Skin of body (tissue), 2 donors: ENCODE data around the gene MAP2K5. TPM values are rescaled to one million over a fixed set of nuclear protein-coding genes. Genes with fewer than 3 reads are reported as not detected.
"Not testable (repeated sequence)": the region's sequence is repeated elsewhere in the genome, so short reads cannot be mapped to it uniquely, and the experiment has no call there.

Source experiments
- DNase-seq: peaks from one replicate; lab custom pipeline; 2025; lab: John Stamatoyannopoulos, UW
- total RNA-seq: library from RNA; depleted of rRNA; stranded (reverse); fragments of >200 nt; gene quantifications from one replicate; pipeline ENCODE4 v1.2.3, GENCODE V29; 2014

The MAP2K5 gene
- total RNA-seq, 1 donor from 2014 or later: 12.2 TPM

DNA sequence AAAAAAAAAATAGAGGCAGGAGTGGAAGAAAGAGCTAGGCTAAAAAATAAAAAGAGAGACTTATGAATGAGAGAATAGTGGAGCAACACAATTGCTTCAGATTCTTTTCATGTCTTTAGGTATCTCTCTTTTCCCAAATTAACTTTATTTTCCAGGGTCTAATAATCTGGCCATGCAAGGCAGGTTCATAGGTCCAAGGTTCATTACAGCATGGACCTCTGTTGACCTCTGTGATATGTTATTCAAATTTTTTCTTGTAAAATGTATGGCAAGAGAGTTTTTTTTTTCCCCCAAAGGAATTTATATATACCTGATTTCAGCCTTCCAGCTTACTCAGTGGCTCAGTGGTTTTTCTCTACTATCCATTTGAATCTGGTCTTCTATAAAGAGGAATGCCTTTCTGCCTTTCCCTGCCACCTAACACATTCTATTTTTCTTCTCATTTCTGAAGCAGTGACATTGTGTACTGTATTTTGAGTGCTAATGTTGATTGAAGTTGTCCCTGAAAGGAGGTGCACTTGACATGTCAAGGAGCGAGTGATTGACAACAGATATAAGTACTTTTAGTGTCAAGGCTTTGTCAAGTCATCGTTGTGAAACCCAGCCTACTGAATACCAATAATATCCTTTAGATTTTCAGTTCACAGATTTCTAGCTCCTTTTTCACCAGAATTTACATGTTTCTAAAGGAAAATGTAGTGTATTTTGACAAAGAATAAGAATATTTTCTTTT is 118.5 kb downstream of the MAP2K5 start:
- no peak for DNase-seq

DNA sequence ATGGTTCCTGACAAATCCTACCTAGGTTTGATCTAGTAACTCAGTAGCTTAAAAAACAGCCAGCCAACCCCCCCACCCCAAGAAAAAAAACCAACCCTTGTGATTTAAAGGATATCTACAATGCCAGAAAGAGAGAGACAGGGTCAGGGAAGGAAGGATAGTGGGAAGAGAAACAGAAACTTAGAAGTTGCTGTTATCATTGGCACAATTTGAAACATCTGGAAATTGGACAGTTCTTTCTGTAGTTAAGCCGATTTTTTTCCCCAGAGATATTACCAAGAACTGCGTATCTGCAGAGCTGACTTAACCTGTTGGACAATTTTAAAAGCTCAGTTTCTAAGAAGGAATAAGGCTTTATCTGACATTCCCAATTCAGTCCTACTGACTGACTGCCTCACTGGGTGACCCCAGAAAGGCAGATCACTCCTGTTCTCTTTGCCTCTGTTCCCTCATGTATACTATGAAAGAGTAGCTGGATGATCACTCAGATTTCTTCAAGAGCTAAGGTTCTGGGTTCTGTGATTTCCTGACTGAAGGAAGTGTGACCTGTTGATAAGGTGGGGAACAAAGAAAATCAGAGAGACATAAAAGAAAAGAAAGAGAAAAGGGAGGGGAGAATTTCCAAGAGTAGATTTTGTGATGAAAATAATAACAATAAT is 128.3 kb downstream of the MAP2K5 start:
- DNase-seq: no peak

DNA sequence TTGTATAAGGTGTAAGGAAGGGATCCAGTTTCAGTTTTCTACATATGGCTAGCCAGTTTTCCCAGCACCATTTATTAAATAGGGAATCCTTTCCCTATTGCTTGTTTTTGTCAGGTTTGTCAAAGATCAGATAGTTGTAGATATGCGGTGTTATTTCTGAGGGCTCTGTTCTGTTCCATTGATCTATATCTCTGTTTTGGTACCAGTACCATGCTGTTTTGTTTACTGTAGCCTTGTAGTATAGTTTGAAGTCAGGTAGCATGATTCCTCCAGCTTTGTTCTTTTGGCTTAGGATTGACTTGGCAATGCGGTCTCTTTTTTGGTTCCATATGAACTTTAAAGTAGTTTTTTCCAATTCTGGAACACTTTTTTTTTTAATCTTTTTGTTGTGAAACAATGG is 130.3 kb downstream of the MAP2K5 start:
- DNase-seq: not testable (repeated sequence)

DNA sequence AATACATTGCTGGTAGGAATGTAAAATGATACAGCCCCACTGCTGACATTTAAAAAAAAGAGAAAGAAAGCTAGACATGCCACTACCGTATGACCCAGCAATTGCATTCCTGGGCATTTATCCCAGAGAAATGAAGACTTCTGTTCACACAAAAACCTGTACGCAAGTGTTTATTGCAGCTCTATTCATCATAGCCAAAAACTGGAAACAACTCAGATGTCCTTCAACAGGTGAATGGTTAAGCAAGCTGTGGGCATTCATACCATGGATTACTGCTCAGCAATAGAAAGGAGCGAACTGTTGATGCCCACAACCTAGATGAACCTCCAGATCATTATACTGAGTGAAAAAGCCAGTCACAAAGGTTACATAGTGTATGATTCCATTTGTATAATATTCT is 132.5 kb downstream of the MAP2K5 start:
- no peak for DNase-seq

DNA sequence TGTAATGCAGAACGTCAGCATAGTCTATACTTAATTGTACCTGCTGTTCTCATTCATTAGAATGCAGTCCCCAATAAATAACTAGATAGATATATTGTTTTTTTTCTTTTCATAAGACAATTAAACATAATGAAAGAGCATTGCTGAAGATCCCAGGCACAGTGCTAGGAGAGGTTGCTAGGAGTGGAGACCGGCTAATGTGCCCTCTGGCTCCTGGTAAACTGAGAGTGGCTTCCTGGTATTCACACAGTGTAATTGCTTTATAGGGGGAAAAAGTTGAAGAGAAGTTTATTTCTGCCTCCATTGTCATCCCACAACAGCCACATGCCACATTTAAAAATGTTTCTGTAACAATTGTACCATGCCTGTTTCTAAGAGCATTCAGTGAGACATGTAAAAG is 135.6 kb downstream of the MAP2K5 start:
- DNase-seq: no peak

DNA sequence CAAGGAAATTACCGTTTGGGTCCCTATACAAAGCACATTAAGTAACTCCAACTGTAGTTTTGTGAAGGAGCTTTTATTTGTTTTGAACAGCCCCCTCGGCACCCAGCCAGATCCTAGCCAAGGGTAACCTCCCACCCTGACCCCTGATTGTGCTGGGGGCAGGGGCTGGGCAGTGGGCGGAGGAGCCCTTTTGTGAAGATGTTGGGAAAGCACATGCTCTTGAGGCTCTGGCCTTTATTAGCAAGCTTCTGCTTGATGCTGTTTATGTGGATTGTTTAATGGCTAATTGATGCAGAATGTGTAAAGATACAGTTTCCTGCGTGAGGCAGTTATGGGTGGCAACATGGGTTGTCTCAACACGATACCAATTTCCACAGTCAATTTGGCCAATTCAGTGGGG is 136.5 kb downstream of the MAP2K5 start:
- no peak for DNase-seq

DNA sequence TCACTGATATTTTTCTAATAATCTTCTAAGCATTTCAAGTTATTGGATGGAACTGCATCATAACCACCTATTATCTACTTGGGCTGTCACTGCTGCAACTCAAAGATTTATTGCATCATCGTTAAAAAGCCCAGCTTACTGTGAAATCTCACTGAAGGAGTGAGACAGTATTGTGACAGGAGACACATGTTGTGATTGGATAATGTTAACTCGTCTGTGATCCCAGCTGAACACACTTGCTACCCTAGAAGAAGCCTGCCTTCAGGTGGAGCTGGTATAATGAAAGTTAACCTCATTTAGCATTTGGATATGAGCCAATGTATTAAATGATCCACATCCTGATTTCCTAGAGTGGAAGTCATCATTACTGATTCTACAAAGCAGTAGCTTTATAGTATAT is 138.1 kb downstream of the MAP2K5 start:
- DNase-seq: no peak

DNA sequence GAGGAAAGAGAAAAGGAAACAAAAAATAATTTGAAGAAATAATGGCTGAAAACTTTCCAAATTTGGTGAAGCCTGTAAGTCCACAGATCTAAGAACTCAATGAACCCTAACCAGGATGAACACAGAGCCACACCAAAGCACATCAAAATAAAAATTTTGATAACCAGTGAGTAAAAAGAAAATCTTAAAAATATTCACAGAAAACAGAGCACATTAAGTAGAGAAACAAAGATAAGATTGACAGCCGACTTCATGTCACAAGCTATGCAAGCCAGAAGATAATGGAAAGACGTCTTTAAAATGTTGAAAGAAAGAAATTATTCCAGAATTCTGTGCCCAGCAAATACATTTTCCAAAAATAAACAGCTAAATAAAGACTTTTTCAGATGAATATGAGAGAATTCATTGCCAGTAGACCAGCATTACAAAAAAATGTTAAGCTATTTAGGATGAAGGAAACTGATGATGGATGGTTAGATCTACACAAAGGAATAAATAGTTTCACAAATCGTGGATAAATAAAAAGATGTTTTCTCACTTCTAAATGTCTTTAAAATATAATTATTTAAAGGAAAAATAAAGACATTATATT is 142.6 kb downstream of the MAP2K5 start:
- DNase-seq: no peak

DNA sequence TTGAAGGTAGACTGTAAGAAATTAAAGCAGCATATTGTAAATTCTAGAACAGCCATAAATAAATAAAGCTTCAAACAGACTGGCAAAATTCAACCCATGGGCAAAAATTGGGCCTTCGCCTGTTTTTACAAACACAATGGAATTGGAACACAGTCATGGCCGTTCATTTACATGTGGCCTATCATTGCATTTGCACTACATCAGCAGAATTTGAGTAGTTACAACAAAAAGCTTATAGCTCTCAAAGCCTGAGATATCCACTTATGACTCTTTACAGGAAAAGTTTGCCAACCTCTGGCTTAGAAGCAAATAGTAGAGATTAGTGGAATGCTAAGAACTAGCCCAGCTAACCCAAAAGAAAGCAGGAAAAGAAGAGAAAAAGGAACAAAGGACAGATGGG is 143.2 kb downstream of the MAP2K5 start:
- DNase-seq: no peak

DNA sequence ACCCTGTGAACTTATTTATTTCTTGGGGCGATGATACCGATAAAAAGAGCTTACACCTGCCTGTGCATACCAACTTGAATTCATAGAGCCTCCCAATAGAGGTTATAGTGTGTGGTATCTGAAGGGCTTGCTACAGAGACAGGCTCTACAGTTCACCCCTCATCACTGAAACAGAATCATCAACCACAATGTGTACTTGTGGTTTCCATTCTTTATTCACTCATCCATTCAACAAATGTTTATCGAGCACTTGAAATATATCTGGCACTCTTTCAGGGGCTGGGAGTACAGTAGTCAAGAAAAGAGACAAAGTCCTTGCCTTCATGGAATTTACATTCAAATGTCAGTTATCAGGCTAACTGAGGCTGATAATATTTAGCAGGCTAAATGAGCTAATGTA is 148.4 kb downstream of the MAP2K5 start:
- no peak for DNase-seq

DNA sequence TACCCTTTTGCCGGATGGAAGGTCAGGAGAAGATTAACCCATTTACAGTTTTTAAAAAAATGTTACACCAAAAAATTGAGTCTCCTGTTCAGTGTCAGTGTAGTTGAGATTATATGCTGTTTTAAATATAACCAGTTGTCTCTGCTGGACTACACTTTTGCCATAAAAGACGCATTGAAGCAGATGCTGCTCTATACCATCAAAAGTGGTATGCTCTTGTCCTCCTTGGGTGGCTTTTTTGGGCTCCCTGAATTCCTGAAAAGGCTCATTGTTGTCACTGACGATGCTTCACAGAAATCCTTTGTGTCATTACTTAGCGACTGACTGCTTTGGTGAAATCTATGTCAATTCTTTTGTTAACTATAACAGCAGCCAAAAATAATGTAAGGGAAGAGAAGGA is 148.9 kb downstream of the MAP2K5 start:
- no peak for DNase-seq

DNA sequence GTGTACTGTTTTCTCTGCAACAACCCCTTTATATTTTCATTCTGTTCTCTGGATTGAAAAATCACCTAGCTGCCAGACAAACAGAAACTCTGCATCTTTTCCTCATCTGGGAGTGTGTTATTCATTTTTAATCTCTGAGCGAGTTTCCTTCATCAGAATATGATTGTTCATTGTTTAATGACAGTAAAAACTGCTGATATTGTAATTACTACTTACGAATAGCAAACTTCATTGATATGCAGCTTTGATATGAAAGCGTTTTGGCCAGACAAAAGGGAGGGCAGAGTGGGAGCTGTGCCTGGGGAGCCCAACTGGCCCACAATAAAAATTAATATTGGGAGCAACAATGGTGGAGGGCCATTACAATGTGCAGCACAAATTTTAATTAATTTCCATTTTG is 150.1 kb downstream of the MAP2K5 start:
- no peak for DNase-seq

DNA sequence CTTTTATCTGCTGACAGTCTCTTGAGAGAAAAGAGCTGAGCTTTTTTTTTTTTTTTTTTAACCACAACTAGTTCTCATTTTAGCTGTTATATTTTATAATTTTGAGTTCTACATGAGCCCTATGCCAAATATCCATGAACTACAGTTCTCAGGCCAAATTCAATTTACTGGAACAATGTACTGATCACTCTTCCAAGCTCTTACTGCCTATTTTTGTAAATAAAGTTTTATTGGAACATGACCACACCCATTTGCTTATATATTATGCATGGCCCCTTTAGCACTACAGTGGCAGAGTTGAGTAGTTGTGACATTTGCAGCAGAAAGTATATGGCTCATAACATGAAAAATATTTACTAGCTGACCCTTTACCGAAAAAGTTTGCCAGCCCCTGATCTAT is 153.6 kb downstream of the MAP2K5 start:
- no peak for DNase-seq

DNA sequence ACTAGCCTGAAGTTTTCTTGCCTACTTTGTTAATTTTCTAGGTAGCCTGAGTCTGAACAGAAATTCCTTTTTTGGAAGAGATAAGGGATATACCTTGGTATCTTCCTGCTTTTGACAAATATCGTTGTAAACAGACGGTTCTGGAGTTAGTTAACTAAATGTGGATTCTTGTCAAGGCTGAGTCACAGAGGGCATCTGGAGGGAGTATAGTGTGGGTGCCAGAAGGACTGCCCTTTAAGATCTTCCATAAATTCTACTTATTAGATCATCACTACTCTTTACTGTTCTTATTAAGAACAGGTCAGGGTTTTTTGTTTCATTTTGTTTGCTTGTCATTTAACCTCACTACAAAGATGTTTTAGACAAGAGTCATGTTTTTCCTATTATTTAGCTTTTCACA is 157.5 kb downstream of the MAP2K5 start:
- DNase-seq: no peak

DNA sequence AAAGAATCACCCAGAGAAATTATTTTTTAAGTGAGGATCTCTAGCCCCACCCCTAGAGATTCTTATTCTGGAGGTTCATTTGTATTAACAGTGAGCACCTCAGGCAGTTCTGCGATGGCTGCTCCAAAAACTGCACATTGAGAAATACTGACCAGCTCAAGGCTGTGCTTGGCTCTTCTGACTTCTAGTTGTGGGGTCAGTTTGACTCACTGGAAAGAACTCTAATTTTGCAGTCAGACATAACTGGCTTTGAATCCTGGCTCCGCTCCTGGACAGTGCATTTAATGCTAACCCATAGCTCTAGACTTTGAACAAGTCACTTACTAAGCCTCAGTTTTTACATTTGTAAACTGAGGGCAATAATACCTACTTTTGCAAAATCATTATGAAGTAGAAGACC is 159.2 kb downstream of the MAP2K5 start:
- no peak for DNase-seq

DNA sequence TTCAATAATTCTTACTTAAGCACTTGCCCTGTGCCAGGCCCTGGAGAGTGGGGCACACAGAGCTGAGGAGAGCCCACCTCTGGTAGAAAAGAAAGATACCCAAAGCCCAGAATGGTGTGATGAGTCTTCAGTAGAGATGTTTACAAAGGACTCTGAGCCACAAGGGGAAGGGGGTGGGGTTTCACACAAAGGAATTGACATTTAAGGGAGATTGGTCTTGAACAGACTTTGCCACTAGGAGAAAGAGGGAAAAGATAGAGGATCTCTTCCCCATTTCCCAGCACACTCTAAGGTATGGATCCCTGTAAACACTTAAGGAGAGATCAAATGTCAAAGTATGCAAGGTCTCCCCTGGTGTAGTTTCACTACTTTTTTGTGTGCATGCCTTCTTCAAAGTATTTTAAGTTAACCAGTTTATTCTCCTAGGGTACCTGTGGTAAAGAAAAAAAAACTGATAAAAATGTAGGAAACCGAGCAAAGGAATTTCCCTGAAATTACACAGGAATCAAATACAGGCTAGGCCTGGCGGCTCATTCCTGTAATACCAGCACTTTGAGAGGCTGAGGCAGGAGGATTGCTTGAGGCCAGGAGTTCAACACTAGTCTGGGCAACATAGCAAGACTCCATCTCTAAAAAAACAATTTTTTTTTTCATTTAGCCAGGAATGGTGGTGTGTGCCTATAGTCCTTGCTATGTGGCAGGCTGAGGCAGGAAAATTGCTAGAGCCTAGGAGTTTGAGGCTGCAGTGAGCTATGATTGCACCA is 165.2 kb downstream of the MAP2K5 start:
- DNase-seq: no peak

DNA sequence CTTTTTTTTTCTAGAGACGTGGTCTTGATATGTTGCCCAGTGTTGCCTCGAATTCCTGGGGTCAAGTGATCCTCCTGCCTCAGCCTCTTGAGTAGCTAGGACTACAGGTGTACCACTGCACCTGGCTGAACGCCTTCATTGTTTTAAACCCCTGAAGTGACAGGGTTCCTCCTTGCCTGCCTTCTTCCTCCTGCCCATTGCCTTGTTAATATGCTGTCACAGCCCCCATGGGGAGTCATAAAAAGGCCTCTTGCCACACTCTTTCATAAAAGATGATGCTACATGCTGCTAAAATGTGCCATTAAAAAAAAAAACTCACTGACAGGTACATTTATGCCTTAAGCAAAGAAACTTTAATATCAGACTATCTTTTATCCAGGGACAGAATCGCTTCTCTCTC is 166.0 kb downstream of the MAP2K5 start:
- no peak for DNase-seq

DNA sequence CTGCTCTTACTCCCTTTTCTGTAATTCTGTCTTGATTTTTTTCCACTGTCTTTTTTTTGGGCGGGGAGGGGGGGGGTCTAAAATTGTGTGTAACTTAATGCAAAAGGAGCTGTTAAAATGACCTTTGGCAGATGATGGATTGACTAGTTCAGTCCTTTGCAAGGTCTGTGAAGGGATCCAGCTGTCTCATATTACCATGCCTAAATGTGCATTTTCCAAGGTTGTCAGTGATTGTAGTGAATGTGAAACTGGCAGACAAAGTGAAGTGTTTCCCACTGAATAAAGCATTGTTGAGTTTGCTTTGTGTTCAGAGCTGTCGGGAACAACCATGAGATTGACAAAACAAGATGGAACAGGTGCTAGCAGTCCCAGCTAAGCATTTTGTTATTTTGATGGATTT is 172.7 kb downstream of the MAP2K5 start:
- DNase-seq: no peak

DNA sequence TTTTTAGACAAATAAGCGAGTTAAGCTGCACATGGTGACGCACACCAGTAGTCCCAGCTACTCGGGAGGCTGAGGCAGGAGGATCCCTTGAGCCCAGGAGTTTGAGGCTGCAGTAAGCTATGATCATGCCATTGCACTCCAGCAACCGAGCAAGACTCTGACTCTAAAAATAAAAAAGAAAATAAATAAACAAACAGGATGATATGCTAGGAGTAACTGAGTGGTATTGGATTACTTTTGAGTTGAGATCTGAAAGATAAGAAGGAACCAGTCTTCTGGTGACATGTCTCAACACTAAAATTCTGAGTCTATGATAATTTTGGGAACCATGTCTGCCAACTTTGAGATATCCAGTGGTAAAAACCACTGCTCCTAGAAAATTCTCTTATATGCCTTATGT is 173.7 kb downstream of the MAP2K5 start:
- no peak for DNase-seq

DNA sequence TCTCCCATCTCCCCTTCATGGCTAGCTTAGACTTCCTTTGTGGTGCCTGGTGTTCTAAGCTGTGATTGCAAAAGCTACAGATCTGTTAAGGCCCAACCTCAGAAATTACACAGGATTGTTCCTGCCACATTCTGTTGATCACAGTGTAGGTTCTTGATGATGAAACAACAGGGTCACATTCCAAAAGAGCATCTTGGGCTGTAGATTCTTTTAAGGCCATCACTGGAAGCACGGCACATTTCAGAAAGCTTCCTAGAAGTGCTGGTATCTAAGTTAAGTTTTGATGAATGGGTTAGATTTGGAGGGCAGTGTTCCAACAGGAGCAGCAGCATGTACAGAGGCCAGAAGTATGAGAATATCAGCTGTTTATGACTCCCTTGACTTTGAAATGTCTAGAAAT is 175.3 kb downstream of the MAP2K5 start:
- no peak for DNase-seq

DNA sequence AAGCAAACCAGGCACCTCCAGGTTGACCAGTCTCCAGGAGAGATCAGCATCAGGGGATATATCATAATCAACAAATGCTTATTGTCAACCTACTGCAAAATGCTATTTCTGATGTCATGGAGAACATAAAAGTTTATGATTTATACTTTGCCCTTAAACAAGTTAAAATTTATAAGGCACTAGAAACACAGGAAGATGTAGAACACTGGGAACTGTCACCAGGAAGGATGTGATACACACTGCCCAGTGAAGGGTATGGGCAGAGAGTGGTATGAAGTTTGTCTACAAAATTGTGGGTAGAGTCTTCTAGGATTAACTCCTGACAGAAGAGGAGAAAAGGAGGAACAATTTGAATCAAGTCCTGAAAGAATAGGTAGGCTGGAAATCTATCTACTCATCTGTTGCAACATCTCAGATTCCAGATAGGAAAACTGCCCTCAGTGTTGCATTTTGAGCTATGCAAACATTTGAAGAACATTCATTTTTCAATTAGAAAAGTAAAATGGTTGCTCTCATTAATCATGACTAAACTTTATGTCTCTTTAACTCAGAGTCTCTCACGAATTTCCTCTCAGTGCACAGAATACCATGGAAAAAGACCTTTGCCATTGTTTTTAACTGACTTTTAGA is 176.9 kb downstream of the MAP2K5 start:
- no peak for DNase-seq
